Measurements from ENCODE around the gene SH3PXD2A.

DNA sequence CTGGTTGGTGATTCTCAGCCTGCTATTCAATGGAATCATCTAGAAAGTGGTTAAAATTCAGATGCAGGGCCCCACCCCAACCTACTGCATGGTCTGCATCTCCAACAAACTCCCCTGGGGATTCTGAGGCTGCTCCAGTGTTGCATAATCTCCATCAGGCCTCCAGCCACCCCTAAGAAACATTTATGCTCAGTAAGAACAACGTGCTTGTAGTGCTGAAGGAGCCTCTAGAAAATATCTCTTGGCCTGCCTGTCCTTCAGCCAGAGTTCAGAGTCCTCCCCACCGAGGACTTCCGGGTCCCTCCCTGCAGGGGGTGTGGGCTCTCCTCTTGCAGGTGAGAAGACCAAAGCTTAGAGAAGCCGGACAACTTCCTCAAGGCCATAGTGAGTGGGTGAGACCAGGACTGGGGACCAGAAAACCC lies 159.8 kb downstream of the SH3PXD2A start:
- TF ChIP-seq TAF1 (IDR thresholded peaks at IDR 0.05; ENCODE audit: borderline replicate concordance, low read depth, low read length) (no peak), POLR2AphosphoS5 (IDR thresholded peaks at IDR 0.05; ENCODE audit: low read depth, low read length) (no peak)
